Bone marrow (tissue), 2 donors: ENCODE measurements around the gene SPG7.

ENCODE experiments used
- DNase-seq, 2 donors: peaks; one replicate each; lab custom pipeline; 2025; lab: John Stamatoyannopoulos, UW

The SPG7 gene

GRCh38 chr16:89485701-89486246 lies 22.4 kb upstream of the SPG7 start:
- no peak for DNase-seq

GRCh38 chr16:89489040-89489897 lies 18.9 kb upstream of the SPG7 start:
- DNase-seq: peak; percentile 43 to 89

- no peak for DNase-seq
Observed at GRCh38 chr16:89489898-89490438, 18.2 kb upstream of the SPG7 start.

- DNase-seq: peak; percentile 90 to 99
Observed at GRCh38 chr16:89490439-89491237, 17.6 kb upstream of the SPG7 start, which contains the start of gene ANKRD11. Gene ANKRD11 (minus strand): TSS chr16:89490561. CDS start chr16:89317019, 173,542 bp downstream.

GRCh38 chr16:89491238-89491869 lies 16.8 kb upstream of the SPG7 start:
- no peak for DNase-seq

GRCh38 chr16:89491974-89492687 lies 16.1 kb upstream of the SPG7 start:
- no peak for DNase-seq

GRCh38 chr16:89493776-89494175 lies 14.4 kb upstream of the SPG7 start:
- DNase-seq: no peak

- no peak for DNase-seq
Observed at GRCh38 chr16:89495121-89495520, 13.1 kb upstream of the SPG7 start.

GRCh38 chr16:89498839-89499238 lies 9.4 kb upstream of the SPG7 start:
- DNase-seq: no peak

GRCh38 chr16:89499767-89500166 lies 8.4 kb upstream of the SPG7 start:
- DNase-seq: no peak

GRCh38 chr16:89502081-89502843 lies 5.9 kb upstream of the SPG7 start:
- no peak for DNase-seq

GRCh38 chr16:89504091-89504490 lies 4.1 kb upstream of the SPG7 start:
- DNase-seq: no peak

- peak; percentile 78 to 100 for DNase-seq
Observed at GRCh38 chr16:89505204-89506112, 2.7 kb upstream of the SPG7 start.

- DNase-seq: no peak
Observed at GRCh38 chr16:89506113-89506504, 2.1 kb upstream of the SPG7 start.

- DNase-seq: no peak
Observed at GRCh38 chr16:89506791-89507191, 1.4 kb upstream of the SPG7 start.

GRCh38 chr16:89507214-89507833 lies 879 bp upstream of the SPG7 start:
- no peak for DNase-seq

- DNase-seq: no peak
Observed at GRCh38 chr16:89510526-89510925, 2.3 kb downstream of the SPG7 start.

- no peak for DNase-seq
Observed at GRCh38 chr16:89511374-89511773, 3.2 kb downstream of the SPG7 start.

- DNase-seq: no peak
Observed at GRCh38 chr16:89512453-89512852, 4.2 kb downstream of the SPG7 start.
